Measurements from ENCODE around the gene HAND1.

Gene HAND1

GRCh38 chr5:154449786-154450185, 28.2 kb downstream of the HAND1 start:
- no peak for DNase-seq

DNA sequence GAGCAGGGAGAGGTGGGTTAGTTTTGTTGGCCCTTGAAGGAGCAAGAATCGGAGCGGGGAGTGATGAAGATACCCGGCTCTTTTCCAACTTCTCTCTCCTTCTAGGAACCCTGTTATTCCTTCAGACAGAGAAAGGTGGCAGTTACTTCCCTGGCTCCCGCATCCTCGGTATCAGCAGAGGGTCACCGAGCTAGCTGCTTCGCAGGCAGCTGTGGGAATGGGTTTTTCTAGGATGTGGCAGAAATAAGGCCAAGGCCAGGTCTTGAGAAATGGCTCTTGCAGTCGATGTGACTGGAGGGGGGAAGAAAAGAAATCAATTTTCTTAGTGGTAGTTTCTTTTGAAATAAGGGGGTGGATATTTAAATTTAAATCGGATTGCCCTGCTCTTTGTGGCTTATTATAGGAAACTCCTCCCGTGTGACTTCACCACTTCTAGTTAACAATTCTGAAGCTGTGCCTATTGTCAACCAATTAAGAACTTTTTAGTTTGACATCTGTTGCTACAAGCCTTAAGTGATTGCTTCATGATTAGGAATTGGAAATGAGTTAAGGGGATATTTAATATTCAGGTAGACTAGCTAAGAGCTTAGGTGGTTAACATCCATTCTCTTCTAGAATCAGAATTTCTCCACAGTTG, 30.8 kb downstream of the HAND1 start:
- no peak for DNase-seq

DNA sequence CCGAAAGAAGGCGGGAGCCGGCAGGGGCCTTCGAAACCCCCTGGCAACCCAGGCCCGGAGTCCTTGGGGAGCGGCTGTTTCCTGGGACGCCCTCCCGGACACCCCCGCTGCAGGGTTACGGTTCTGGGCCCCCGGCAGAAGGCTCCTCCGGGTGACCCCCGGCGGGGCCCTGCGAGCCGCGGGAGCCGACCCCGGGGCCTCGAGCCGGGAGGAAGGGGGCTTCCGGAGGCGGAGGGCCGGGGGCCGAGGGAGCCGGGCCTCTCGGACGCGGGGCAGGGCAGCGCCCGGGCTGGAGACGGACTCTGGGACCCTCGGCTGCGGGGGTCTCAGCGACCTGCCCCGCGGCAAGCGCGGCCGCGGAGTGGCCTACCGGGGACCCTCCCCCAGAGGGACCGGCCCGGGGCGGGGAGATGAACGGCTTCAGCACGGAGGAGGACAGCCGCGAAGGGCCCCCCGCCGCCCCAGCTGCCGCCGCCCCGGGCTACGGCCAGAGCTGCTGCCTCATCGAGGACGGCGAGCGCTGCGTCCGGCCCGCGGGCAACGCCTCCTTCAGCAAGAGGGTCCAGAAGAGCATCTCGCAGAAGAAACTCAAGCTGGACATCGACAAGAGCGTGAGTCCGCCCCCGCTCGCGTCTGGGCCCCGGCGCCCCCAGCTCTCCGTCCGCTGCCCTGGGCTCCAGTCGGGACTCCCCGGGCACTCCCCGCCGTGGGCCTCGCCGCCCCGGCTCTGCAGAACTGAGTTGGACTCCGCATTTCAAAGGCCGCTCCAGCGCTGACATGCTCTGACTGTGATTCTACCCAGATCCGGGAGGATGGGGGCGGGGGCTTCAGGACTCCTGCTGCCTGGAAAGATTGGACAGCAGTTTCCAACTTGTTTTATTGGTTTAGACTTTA, 31.6 kb downstream of the HAND1 start:
- peak; percentile 60 for DNase-seq

GRCh38 chr5:154445422-154446194, 32.4 kb downstream of the HAND1 start, which contains the start of gene SAP30L:
SAP30L (plus strand) TSS chr5:154445997; CDS start chr5:154446605, 608 bp downstream.
- peak; percentile 92 for DNase-seq

- peak; percentile 7 for DNase-seq
Measured at GRCh38 chr5:154444556-154445421, 33.2 kb downstream of the HAND1 start.

- DNase-seq, result no peak
Measured at GRCh38 chr5:154442801-154443200, 35.2 kb downstream of the HAND1 start.

DNA sequence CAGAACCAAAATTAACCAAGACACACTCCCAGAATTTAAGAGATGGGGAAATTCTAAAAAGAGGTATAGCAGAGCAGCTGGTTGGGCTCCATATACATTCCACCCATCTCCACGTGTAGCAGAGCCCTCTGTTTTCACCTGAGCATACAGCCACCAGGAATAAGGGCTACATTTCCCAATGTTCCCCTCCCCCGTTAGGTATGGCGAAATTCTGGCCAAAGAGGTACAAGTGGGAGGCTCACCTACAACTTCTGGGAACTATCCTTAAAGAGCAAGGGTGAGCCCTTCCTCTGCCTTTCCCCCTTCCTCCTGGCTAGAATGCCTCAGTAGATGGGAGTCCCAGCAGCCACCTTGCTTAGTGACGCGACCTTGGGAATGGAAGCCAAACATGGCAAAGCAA, 37.5 kb downstream of the HAND1 start:
- no peak for DNase-seq

DNA sequence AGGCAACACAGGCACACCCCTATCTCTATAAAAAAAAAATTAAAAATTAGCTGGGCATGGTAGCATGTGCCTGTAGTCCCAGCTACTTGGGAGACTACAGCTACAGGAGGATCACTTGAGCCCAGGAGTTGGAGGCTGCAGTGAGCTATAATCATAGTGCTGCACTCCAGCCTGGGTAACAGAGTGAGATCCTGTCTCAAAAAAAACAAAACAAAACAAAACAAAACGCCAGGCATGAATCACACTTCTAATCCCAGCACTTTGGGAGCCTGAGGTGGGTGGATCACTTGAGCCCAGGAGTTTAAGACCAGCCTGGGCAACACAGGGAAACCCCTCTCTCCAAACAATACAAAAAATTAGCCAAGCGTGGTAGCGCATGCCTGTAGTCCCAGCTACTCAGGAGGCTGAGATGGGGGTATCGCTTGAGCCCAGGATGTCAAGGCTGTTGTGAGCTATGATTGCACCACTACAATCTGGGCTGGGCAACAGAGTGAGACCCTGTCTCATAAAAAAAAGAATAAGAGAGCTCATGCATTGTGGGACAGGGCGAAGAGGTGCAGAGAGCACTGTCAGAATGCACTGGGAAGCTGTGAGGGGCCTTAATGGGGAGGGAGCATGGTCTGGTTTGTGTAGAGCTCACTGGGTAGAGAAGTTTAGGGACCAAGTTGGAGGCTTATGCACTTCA, 40.6 kb downstream of the HAND1 start:
- no peak for DNase-seq

DNA sequence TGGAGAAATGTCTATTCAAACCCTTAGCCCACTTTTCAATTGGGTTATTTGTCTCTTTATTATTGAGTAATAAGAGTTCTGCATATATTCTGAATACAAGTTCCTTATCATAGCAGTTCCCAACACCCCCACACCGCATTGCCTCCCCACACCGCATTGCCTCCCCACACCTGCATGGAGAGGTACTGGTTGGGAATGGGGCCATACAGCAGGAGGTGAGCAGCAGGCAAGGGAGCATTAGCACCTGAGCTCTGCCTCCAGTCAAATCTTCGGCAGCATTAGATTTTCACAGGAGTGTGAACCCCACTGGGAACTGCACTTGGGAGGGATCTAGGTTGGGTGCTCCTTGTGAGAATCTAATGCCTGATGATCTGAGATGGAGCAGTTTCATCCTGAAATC, 42.8 kb downstream of the HAND1 start:
- no peak for DNase-seq

GRCh38 chr5:154430961-154431630, 46.9 kb downstream of the HAND1 start:
- DNase-seq, result no peak

DNA sequence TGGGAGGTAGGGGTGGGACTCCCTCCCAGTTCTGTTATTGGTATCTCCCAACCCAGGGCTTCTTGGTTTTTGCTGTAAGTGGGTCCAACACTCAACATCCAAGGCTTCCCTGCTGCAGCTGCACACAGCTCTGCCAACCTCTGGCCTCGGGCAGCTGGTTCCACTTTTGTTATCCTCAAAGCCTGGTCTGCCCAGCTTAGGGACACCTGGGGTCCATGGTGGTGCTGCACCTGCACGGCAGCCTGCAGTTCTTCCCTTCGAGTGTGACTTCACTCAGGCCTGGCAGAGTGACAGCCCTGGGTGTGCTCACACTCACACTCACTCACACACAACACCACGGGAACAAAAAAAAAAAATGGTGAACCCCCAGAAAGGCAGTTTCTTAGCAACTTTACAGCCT, 47.6 kb downstream of the HAND1 start:
- DNase-seq, result no peak

DNA sequence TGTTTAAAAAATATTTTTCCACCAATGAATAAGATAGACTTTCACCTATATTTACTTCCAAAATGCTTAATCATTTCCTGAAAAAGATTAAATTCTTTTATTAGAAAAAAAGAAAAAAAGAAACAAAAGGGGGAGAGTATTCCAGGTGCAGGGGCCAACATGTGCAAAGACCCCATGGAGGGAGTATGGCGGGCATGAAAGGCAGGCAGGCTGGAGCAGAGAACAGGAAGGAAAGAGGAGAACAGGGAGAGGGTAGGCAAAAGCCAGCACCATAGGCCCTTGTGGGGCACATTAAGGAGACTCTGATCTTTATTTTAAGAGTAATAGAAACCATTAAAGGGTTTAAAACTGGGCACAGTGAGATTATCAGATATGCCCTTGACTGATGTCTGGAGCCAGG, 48.7 kb downstream of the HAND1 start:
- DNase-seq, result no peak

- DNase-seq, result no peak
Measured at GRCh38 chr5:154428208-154428607, 49.8 kb downstream of the HAND1 start.
